ENCODE data around the gene THUMPD3. TPM values are rescaled to one million over a fixed set of nuclear protein-coding genes. Genes with fewer than 3 reads are reported as not detected.

THUMPD3 gene
- total RNA-seq, 1 experiment from 2014 or later, result 58.4 TPM

GRCh38 chr3:9339761-9340471, 22.9 kb upstream of the THUMPD3 start:
- H3T11ph ChIP-seq (ENCODE audit: low read length), result no peak overlapping the region
- H3K4me2 ChIP-seq (ENCODE audit: insufficient read depth, insufficient read length, low read length), result no peak overlapping the region
- Mint-ChIP-seq H3K9me3 (0 out of 5 replicates have a peak, but pooled peaks cover 0 to 2% of the 10 kb centered on the region in 2 experiments), H3K4me1 (peaks cover 3 to 6% of the 10 kb centered on the region in 2 experiments; a peak in 2 of 4 replicates), H3K4me3 (no peak overlapping the region), H3K36me3 (ENCODE audit: insufficient read depth in 1 of 3, low read depth in 3 of 3) (no peaks in the 10 kb centered on the region), H3K27me3 (ENCODE audit: low read depth) (no peaks in the 10 kb centered on the region; the same call in 1 of the 2 replicates), H3K27ac (no peak overlapping the region)
- no peak overlapping the region for H2AFZ ChIP-seq (ENCODE audit: low read length)
- no peak overlapping the region for H4K8ac ChIP-seq (replicated peaks; ENCODE audit: insufficient read length, low read depth, low read length)
- H2BK20ac ChIP-seq (ENCODE audit: low read depth, low read length, poor library complexity, severe bottlenecking), result no peak overlapping the region
- no peak overlapping the region for H2AK5ac ChIP-seq (ENCODE audit: insufficient read length, low read length)
- no peaks in the 10 kb centered on the region for H3K9me3 ChIP-seq (ENCODE audit: control insufficient read depth, low read depth, low read length)
- H2BK15ac ChIP-seq (ENCODE audit: low read depth, low read length), result no peak overlapping the region
- H3K56ac ChIP-seq (ENCODE audit: insufficient read length, low read depth, low read length), result no peak overlapping the region
- no peak overlapping the region for H2BK12ac ChIP-seq (ENCODE audit: insufficient read length, low read depth, low read length)
- WGBS (ENCODE audit: extremely low coverage, insufficient read length, low lambda C conversion rate), result no CpG with 5 or more reads among the region's 1 CpG
- no peak overlapping the region for H3K14ac ChIP-seq (ENCODE audit: insufficient read depth, low read length)
- H3K18ac ChIP-seq (ENCODE audit: insufficient read length, low read depth, low read length), result no peak overlapping the region
- no peaks in the 10 kb centered on the region for H3K79me2 ChIP-seq (ENCODE audit: insufficient read depth, low read length)
- H4K20me1 ChIP-seq (ENCODE audit: control insufficient read depth, insufficient read depth, insufficient read length), result no peaks in the 10 kb centered on the region
- H2BK5ac ChIP-seq (ENCODE audit: insufficient read length, low read length), result no peak overlapping the region
- H3K23ac ChIP-seq (ENCODE audit: insufficient read length, low read depth, low read length), result no peak overlapping the region
- H3K4ac ChIP-seq (ENCODE audit: low read depth, low read length), result no peak overlapping the region
- H3K27ac ChIP-seq (ENCODE audit: insufficient read length, low read depth, low read length), result no peak overlapping the region
- H2BK120ac ChIP-seq (ENCODE audit: low read depth, low read length, poor library complexity, severe bottlenecking), result no peak overlapping the region
- H4K5ac ChIP-seq (ENCODE audit: insufficient read length, low read depth, low read length), result no peak overlapping the region
- no peaks in the 10 kb centered on the region for H3K79me1 ChIP-seq (ENCODE audit: insufficient read depth, low read depth, low read length, poor library complexity, severe bottlenecking)
- no peaks in the 10 kb centered on the region for H3K4me1 ChIP-seq (ENCODE audit: insufficient read depth, low read length)
- H3K9ac ChIP-seq (ENCODE audit: extremely low read depth, insufficient read length, low read length), result no peak overlapping the region
- no peak for TF ChIP-seq CTCF (conservative IDR thresholded peaks at IDR 0.05)
- H4K91ac ChIP-seq (ENCODE audit: insufficient read length, low read depth, low read length), result no peak overlapping the region
- no peak for DNase-seq
- no peaks in the 10 kb centered on the region for H3K23me2 ChIP-seq (ENCODE audit: insufficient read length, low read depth, low read length, poor library complexity, severe bottlenecking)
- no peaks in the 10 kb centered on the region for H3K27me3 ChIP-seq (ENCODE audit: insufficient read depth, low read length)
